ENCODE measurements around the gene SLC35F3.
"Not testable (repeated sequence)": the region's sequence is repeated elsewhere in the genome, so short reads cannot be mapped to it uniquely, and the experiment has no call there.

The SLC35F3 gene

DNA sequence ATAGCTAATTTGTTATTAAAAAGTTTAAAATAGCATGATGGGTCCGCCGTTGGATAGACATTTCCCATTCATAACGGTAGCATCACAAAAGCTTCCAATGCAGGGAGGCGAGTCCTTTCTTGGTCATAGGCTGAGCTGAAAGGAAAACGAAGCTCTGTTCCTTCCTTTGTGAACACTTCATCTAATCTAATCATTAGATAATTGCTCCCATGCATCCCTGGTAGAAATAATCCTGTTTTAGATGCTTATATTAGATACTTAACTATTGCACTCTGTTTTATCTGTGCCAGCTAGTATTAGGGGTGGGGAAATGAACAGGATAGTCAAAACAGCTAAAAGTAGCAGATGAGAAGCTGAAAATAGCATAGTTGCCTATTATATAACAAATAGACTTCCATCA, 215.0 kb downstream of the SLC35F3 start:
- ChIA-PET CTCF (interaction anchor here (1.1 kb wide), 1 partner anchor 191 kb away, joined by 4 read pairs; no protein-coding TSS in a partner anchor), POLR2A (no interaction called here)
- H3K4me3 ChIP-seq (ENCODE audit: low read depth, low read length) = no peak overlapping the region
- DNase-seq (ENCODE audit: low read depth, low spot score) = no peak
- TF ChIP-seq, protein P1, sequence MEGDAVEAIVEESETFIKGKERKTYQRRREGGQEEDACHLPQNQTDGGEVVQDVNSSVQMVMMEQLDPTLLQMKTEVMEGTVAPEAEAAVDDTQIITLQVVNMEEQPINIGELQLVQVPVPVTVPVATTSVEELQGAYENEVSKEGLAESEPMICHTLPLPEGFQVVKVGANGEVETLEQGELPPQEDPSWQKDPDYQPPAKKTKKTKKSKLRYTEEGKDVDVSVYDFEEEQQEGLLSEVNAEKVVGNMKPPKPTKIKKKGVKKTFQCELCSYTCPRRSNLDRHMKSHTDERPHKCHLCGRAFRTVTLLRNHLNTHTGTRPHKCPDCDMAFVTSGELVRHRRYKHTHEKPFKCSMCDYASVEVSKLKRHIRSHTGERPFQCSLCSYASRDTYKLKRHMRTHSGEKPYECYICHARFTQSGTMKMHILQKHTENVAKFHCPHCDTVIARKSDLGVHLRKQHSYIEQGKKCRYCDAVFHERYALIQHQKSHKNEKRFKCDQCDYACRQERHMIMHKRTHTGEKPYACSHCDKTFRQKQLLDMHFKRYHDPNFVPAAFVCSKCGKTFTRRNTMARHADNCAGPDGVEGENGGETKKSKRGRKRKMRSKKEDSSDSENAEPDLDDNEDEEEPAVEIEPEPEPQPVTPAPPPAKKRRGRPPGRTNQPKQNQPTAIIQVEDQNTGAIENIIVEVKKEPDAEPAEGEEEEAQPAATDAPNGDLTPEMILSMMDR (IDR thresholded peaks at IDR 0.05; ENCODE audit: insufficient read depth, low read length, missing control alignments) = no peak

DNA sequence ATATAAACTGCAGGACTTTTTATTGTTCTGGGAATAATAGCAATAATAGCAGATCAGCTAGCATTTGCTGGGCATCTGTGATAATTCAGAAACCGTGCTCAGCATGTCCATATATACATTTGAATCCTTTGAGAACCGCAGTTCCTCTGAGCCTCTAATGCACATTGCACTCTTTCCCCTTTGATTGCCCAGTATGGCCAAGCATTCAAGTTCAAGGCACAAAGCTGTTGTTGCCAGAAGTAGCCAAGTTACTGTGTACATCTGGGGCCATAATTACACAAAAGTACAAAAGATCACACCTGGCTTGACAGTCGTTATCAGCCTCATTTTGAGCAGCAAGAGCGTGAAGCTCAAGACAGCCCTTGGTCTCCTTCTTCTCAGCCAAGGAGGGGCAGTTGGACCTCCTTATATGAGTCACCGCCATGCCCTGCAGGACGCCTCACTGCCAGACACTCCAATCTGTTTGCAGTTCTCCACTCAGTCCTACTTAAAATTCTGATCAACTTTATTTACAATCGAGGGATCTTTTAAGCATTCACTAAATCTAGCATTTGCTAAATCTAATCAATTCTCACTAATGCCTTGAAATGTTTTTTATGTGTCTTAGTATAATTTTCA, 216.0 kb downstream of the SLC35F3 start:
- ChIA-PET POLR2A (no interaction called here), CTCF (interaction anchor here (1.0 to 1.1 kb wide), 2 partner anchors 15 to 190 kb away, joined by 4 read pairs; no protein-coding TSS in a partner anchor)
- DNase-seq (ENCODE audit: low read depth, low spot score) = no peak
- no peak overlapping the region for H3K4me3 ChIP-seq (ENCODE audit: low read depth, low read length)
- TF ChIP-seq, protein P1 (IDR thresholded peaks at IDR 0.05; ENCODE audit: insufficient read depth, low read length, missing control alignments) = no peak

DNA sequence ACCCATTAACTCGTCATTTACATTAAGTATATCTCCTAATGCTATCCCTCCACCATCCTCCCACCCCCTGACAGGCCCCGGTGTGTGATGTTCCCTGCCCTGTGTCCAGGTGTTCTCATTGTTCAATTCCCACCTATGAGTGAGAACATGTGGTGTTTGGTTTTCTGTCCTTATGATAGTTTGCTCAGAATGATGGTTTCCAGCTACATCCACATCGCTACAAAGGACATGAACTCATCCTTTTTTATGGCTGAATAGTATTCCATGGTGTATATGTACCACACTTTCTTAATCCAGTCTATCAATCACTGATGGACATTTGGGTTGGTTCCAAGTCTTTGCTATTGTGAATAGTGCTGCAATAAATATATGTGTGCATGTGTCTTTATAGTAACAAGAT, 217.2 kb downstream of the SLC35F3 start:
- H3K4me3 ChIP-seq (ENCODE audit: low read depth, low read length); CTCF ChIA-PET; DNase-seq (ENCODE audit: low read depth, low spot score); POLR2A ChIA-PET: not testable (repeated sequence)

DNA sequence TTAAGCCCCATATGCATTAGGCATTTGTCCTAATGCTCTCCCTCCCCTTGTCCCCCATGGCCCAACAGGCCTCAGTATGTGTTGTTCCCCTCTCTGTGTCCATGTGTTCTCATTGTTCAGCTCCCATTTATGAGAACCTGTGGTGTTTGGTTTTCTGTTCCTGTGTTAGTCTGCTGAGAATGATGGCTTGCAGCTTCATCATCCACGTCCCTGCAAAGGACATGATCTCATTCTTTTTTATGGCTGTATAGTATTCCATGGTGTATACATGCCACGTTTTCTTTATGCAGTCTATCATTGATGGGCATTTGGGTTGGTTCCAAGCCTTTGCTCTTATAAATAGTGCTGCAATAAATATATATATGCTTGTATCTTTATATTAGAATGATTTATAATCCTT, 218.1 kb downstream of the SLC35F3 start:
- CTCF ChIA-PET = interaction anchor here (3.4 kb wide), 1 partner anchor 8 kb away, joined by 16 read pairs; no protein-coding TSS in a partner anchor
- POLR2A ChIA-PET; DNase-seq (ENCODE audit: low read depth, low spot score); H3K4me3 ChIP-seq (ENCODE audit: low read depth, low read length): not testable (repeated sequence)

DNA sequence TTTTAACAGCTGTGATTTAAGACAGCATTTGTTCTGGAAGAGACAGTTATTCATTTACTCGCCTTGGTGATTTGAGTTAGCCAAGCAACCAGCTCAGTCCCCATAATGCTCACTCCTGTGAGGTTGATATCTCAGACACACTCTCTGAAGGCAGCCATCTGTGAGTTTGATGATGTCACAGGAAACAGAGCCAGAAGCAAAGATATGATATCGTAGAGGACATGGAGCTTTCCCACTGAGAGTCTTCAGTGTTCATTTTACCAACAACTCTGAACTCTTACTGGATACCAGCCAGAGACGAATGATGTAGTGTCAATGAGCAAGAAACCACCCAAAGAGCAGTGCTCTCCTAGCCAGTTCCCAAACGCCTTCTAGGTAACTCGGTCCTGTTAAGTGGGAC, 219.4 kb downstream of the SLC35F3 start:
- DNase-seq (ENCODE audit: low read depth, low spot score) = no peak
- ChIA-PET POLR2A (no interaction called here), CTCF (interaction anchor here (3.4 kb wide), 1 partner anchor 10 kb away, joined by 16 read pairs; no protein-coding TSS in a partner anchor)
- TF ChIP-seq, protein P1 (IDR thresholded peaks at IDR 0.05; ENCODE audit: insufficient read depth, low read length, missing control alignments) = no peak
- H3K4me3 ChIP-seq (ENCODE audit: low read depth, low read length) = no peak overlapping the region

DNA sequence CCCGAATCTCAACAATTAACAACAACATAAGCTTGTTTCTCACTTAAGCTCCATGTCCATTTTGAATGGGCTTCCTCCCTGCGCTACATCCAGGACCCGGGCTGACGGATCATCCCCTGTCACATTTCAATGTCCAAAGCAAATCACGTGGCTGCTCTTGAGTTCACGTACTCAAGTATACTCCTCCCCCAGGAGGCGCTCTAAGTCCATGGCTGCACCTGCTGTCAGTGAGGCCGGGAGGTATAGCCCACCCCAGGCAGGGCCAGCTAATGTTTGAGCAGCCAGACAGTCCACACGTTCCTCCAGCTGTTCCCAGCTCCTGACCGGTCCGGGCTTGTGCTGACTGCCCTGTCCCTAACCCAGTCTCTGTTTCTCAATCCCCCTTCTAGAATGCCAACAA, 220.8 kb downstream of the SLC35F3 start:
- DNase-seq (ENCODE audit: low read depth, low spot score) = no peak
- H3K4me3 ChIP-seq (ENCODE audit: low read depth, low read length) = no peak overlapping the region
- CTCF ChIA-PET = interaction anchor here (1.1 to 3.4 kb wide), 2 partner anchors 11 to 202 kb away, joined by 3 to 16 read pairs; no protein-coding TSS in a partner anchor
- TF ChIP-seq, protein P1 (IDR thresholded peaks at IDR 0.05; ENCODE audit: insufficient read depth, low read length, missing control alignments) = no peak
- POLR2A ChIA-PET = no interaction called here

DNA sequence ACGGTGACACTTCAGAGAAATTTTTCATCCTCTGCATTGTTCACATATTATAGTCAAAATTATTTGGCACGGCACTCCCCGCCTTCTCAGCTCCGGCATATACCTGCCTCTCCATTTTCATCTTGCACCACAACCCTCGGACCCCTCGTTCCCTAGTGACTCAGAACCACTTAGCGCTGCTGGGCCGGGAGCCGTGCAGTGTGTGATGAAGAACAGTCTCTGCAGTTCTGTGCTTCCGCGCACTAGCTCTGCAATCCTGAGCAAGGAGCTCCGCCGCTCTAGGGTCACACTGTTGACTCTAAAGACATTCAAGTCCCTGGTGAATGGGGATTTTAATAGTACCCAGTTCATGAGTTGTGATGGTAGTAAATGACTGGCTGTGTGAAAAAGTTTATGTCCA, 221.2 kb downstream of the SLC35F3 start:
- ChIA-PET POLR2A (no interaction called here), CTCF (interaction anchor here (1.1 kb wide), 1 partner anchor 202 kb away, joined by 3 read pairs; no protein-coding TSS in a partner anchor)
- DNase-seq (ENCODE audit: low read depth, low spot score) = no peak
- TF ChIP-seq, protein P1 (IDR thresholded peaks at IDR 0.05; ENCODE audit: insufficient read depth, low read length, missing control alignments) = no peak
- no peak overlapping the region for H3K4me3 ChIP-seq (ENCODE audit: low read depth, low read length)
